Globus pallidus (tissue), 1 donor: ENCODE results near the gene NLRC5.

Experiments used
- DNase-seq: peaks from one replicate; pipeline ENCODE4 v3.0.0-alpha.2; 2015; ENCODE audit warnings: low spot score

The NLRC5 gene

GRCh38 chr16:57024894-57025680, 35.7 kb downstream of the NLRC5 start:
- no peak for DNase-seq

GRCh38 chr16:57025941-57026777, 36.8 kb downstream of the NLRC5 start:
- no peak for DNase-seq

GRCh38 chr16:57026778-57027062, 37.4 kb downstream of the NLRC5 start:
- DNase-seq = no peak

- DNase-seq = no peak
These were observed 37.7 kb downstream of the NLRC5 start for GRCh38 chr16:57027067-57027466.

GRCh38 chr16:57028086-57028485, 38.7 kb downstream of the NLRC5 start:
- DNase-seq = no peak

- DNase-seq = no peak
These were observed 40.1 kb downstream of the NLRC5 start for GRCh38 chr16:57029161-57030160.

GRCh38 chr16:57030346-57030902, 41.1 kb downstream of the NLRC5 start:
- DNase-seq = no peak

- no peak for DNase-seq
These were observed 41.8 kb downstream of the NLRC5 start for GRCh38 chr16:57031156-57031555.

GRCh38 chr16:57032346-57032745, 43.0 kb downstream of the NLRC5 start:
- DNase-seq = no peak

GRCh38 chr16:57032931-57033330, 43.6 kb downstream of the NLRC5 start:
- no peak for DNase-seq

GRCh38 chr16:57036315-57036714, 47.0 kb downstream of the NLRC5 start:
- DNase-seq = no peak

GRCh38 chr16:57036945-57037344, 47.6 kb downstream of the NLRC5 start:
- DNase-seq = no peak

- DNase-seq = no peak
These were observed 48.8 kb downstream of the NLRC5 start for GRCh38 chr16:57038166-57038565.

GRCh38 chr16:57039148-57039812, 49.9 kb downstream of the NLRC5 start:
- DNase-seq = no peak

- DNase-seq = no peak
These were observed 52.1 kb downstream of the NLRC5 start for GRCh38 chr16:57041182-57042156.

GRCh38 chr16:57042157-57043111, 53.1 kb downstream of the NLRC5 start:
- no peak for DNase-seq

- no peak for DNase-seq
These were observed 53.9 kb downstream of the NLRC5 start for GRCh38 chr16:57043248-57043647.

GRCh38 chr16:57044931-57045693, 55.8 kb downstream of the NLRC5 start:
- no peak for DNase-seq
